Germinal center (tissue), 1 donor: Measurements from ENCODE around the gene GNG7.
"Not testable (repeated sequence)": the region's sequence is repeated elsewhere in the genome, so short reads cannot be mapped to it uniquely, and the experiment has no call there.

ENCODE experiments used
- DNase-seq: peaks from one replicate; pipeline ENCODE4 v3.0.0; 2012; ENCODE audit warnings: mixed read lengths, low spot score

The GNG7 gene

DNA sequence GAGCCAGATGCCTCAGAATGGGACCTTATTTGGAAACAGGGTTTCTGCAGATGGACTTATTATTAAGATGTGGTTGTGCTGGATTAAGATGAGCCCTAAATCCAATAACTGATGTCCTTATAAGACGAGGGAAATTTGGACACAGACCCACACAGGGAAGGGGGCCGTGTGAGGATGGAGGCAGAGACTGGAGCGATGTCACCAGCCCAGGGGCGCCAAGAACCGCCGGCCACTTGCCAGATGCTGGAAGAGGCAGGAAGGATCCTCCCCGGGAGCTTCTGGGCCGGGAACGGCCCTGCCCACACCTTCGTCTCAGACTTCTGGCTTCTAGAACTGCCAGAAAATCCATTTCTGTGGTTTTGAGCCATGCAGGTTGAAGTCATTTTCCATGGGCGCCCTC, 26.6 kb downstream of the GNG7 start:
- DNase-seq = no peak

DNA sequence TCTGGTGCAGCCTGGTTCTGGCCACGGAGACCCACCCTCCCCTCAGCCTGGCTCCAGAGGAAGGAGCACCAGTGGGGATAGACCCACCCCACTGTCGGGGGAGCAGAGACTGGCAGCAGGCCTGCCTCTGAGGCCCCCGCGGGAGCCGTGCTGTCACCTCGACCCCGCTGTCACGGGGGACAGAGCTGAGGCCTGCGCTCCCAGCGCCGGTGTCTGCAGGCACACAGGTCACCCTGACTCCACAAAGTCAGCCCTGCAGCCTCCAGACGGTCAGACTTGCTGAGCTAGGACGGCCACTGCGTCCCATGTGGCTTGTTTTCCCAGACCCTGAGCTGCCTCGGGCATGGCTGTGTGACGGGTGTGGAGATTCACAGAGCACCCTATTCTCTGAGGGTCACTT, 32.3 kb downstream of the GNG7 start:
- no peak for DNase-seq

DNA sequence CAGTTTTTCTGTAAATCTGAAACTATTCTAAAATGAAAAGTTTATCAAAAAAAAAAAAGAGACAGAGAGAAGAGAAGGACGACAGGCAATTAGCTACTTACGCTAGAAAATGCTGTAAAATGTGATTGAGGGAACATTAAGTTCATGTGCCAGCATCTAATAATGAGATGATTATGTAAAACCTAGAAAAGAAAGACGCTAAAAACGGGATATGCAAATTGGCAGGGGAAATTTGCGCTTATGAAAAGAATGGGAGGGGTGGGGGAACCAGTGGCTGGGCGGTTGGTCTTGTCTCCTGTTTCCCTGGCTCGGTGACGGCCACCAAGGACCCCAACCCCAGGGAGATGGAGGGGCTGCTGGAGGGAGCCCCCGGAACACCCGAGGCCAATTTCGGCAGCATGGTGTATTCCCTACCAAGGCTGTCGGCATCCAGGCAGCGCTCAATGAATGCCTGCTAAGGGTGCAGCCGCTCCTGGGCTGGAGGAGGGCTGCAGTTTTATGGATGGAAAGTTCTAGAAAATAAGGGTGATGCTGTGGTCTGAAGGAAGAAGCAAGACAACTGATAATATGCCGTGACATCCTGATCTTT, 34.2 kb downstream of the GNG7 start:
- DNase-seq = peak; percentile 67

DNA sequence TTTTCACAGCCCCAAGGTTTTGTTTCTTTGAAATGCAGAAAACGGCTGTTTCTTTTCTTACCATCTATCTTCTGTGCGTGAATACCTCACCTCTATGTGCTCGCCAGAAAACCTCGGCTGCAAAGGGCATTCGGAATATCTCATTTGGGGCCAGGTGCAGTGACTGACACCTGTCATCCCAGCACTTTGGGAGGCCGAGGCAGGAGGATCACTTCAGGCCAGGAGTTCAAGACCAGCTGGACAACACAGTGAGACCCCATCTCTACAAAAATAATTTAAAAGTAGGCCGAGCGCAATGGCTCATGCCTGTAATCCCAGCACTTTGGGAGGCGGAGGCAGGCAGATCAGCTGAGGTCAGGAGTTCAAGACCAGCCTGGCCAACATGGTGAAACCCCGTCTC, 35.1 kb downstream of the GNG7 start:
- not testable (repeated sequence) for DNase-seq

DNA sequence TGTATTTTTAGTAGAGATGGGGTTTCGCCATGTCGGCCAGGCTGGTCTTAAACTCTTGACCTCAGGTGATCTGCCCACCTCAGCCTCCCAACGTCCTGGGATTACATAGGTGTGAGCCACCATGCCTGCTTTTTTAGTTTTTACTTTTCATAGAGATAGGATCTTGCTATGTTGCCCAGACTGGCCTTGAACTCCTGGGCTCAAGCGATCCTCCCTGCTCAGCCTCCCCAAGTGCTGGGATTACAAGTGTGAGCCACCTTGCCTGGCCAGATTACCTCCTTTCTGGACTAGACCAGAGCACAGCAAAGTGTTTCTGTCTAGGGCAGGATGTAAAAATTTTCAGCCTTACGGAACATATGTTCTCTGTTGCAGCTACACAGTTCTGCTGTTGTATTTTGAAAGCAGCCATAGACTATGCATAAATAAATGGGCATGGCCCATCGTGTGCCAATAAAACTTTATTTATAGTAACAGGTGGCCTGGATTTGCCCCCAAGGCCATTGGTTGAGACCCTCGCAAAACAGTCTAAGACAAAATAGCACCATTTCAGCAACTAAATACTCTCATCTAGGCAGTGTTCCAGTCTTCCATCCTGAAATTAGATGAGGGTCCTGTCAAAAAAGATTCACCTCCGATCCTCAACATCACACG, 36.0 kb downstream of the GNG7 start:
- no peak for DNase-seq

DNA sequence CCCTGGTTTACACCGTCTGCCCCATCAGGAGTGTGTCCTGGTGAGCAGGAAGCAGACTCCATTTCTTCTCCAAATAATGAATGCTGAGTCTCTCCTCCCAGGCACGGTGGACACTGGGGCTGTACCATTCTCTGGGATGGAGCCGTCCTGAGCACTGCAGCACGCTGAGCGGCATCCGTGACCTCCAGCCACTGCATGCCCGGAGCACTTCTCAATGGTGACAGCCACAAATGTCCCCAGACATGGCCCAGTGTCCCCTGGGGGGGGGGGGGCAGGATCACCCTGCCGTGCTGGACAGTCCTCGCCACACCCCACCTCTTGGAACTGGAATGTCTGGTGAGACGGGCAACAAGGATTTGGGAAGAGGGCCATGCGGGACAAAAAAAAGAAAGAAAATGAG, 37.4 kb downstream of the GNG7 start:
- no peak for DNase-seq

- peak; percentile 79 for DNase-seq
Observed at GRCh38 chr19:2663920-2664571, 38.4 kb downstream of the GNG7 start.

GRCh38 chr19:2661615-2662014, 40.9 kb downstream of the GNG7 start:
- no peak for DNase-seq

DNA sequence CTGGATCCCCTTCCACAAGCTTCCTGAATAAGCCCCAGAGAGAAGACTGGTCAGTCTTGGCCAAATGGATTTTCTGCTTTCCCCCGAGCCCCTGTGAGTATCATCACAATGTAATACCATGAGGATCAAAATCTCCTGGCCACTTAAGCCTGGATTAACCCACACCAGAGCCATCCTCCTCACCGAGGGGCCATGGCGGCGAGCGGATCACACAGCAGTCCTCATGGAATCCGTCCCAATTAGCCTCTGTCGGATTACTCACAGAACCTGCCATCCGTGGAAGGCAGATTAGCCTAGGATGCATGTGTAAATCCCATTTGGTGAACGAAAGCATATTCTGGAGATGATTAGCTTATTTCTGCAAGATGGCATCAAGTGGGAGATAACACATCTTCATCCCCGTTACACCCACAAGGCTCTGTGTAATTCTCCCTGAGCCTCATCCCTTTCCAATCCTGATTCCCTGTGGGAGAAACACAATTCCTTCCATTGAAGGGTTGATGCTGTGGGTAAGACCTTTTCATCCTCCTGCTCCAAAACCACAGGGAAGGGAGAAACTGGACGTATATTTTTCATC, 42.5 kb downstream of the GNG7 start:
- no peak for DNase-seq

- DNase-seq = no peak
Observed at GRCh38 chr19:2656533-2656932, 46.0 kb downstream of the GNG7 start.

- DNase-seq = no peak
Observed at GRCh38 chr19:2653710-2654707, 48.5 kb downstream of the GNG7 start.

GRCh38 chr19:2653218-2653617, 49.3 kb downstream of the GNG7 start:
- DNase-seq = no peak

- no peak for DNase-seq
Observed at GRCh38 chr19:2652504-2653099, 49.9 kb downstream of the GNG7 start.

DNA sequence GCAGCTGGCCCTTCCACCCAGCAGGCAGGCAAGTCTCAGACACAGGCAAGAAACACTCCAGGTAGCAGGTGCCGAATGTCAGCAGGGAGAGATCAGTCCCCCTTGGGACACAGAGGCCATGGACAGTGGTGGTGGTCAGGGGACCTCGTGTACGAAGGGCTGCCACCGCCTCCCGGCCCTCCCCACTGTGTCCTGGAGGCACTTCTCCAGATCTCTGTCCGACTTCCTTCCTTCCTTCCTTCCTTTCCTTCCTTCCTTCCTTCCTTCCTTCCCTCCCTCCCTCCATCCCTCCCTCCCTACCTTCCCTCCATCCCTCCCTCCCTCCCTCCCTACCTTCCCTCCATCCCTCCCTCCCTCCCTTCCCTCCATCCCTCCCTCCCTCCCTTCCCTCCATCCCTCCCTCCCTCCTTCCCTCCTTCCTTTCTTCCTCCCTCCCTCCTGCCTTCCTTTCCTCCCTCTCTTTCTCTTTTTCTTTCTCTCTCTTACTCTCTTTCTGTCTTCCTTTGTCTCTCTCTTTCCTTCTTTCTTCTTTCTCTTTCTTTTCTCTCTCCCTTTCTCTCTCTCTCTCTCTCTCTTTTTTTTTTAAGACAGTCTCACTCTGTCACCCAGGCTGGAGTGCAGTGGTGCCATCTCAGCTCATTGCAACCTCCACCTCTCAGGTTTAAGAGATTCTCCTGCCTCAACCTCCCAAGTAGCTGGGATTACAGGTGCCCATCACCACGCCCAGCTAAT, 51.3 kb downstream of the GNG7 start:
- not testable (repeated sequence) for DNase-seq

GRCh38 chr19:2650515-2650914, 52.0 kb downstream of the GNG7 start:
- DNase-seq = no peak

- DNase-seq = peak; percentile 73
Observed at GRCh38 chr19:2648528-2648937, 54.0 kb downstream of the GNG7 start.

GRCh38 chr19:2648099-2648498, 54.4 kb downstream of the GNG7 start:
- DNase-seq = no peak

DNA sequence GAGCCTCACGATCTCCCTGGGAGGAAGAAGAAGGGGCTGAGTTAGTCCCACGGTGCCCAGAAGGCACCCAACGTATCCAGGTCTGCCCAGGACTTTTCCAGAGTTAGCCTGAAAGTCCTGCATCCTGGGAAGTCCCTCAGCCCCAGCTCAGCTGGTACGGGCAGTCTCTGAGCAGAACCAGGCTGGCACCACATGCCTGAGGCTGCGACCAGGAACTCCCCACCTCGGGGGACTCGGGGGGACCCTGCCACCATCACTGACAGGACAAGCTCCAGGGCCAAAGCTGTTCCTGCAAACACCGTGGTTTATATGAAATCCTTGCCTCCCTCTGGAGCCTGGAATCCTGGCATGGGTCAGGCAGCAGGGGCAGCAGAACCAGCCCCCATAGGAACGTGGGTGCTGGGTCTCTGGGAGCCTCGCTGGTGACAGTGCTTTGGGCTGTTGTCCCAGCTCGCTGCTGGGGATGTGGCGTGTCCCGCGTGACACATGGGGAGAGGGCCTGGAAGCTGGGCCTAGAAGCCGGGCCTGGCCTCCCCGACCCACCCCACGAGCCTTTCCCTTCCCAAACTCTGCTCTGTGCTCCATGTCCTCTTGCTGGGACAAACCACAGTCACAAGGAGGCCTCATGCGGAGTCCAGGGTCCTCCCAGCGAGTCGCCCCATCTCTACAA, 55.5 kb downstream of the GNG7 start:
- no peak for DNase-seq

DNA sequence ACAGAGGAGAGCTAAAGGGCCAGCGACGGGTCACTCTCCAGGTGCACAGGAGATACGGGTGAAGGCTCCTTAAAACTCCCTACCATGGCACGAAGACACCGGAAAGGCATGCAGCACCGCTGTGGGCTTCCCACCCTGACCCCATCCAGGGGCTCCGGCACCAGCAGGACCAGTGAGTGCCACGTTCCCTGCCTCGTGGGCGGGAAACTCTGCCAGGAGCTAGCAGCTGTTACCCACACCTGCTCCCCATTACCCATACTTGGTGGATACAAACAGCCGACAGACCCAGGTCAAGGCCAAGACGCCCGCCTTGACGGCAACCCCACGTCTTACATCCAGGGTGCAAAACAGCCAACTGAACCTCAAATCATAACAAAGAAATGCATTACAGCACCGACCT, 56.7 kb downstream of the GNG7 start:
- DNase-seq = no peak

DNA sequence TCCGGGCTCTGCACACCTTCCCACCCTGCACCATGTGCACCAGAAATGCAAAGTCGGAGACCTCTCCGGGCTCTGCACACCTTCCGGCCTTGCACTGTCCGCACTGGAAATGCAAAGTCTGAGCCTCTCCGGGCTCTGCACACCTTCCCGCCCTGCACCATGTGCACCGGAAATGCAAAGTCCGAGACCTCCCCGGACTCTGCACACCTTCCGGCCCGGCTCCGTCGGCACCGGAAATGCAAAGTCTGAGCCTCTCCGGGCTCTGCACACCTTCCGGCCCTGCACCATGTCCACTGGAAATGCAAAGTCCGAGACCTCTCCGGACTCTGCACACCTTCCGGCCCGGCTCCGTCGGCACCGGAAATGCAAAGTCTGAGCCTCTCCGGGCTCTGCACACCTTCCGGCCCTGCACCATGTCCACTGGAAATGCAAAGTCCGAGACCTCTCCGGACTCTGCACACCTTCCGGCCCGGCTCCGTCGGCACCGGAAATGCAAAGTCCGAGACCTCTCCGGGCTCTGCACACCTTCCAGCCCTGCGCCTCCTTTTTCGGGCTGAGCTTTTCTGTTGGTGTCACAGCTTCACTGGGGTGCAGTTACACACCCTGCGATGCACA, 59.3 kb downstream of the GNG7 start:
- not testable (repeated sequence) for DNase-seq
